ENCODE results near the gene OR2A5. TPM values are rescaled to one million over a fixed set of nuclear protein-coding genes. Genes with fewer than 3 reads are reported as not detected.

OR2A5 gene
- total and polyA plus RNA-seq, 2 of the 4 experiments (the other 2 are of a cell fraction), result not detected

GRCh38 chr7:144105211-144105610, 56.5 kb downstream of the OR2A5 start:
- no peak overlapping the region for H3K4me2 ChIP-seq (ENCODE audit: low read depth, low read length)
- H3K18ac ChIP-seq (ENCODE audit: low read depth, low read length), result no peak overlapping the region
- no peaks in the 10 kb centered on the region for H3K9me3 ChIP-seq (ENCODE audit: control insufficient read depth, insufficient read depth, low read length)
- H3K27me3 ChIP-seq (ENCODE audit: control insufficient read depth, insufficient read depth, low read length), result no peaks in the 10 kb centered on the region
- H4K20me1 ChIP-seq (ENCODE audit: insufficient read depth, low read length), result no peaks in the 10 kb centered on the region
- H4K5ac ChIP-seq (ENCODE audit: low read depth, low read length), result no peak overlapping the region
- H3K14ac ChIP-seq (replicated peaks; ENCODE audit: low read depth, low read length), result no peak overlapping the region
- H3K56ac ChIP-seq (ENCODE audit: extremely low read depth, insufficient read depth, low read length), result no peak overlapping the region
- H2AK5ac ChIP-seq (ENCODE audit: low read depth, low read length), result no peak overlapping the region
- no peak for DNase-seq
- H2BK20ac ChIP-seq (ENCODE audit: low read depth, low read length), result no peak overlapping the region
- H4K8ac ChIP-seq (ENCODE audit: low read depth in 2 of 2, low read length in 2 of 2), result no peak overlapping the region
- ChIA-PET POLR2A (ENCODE audit: unreplicated experiment) (no interaction called here), CTCF (interaction anchor here (1.2 kb wide), 1 partner anchor 23 kb away, joined by 3 read pairs; no protein-coding TSS in a partner anchor)
- H3K79me1 ChIP-seq (ENCODE audit: low read depth in 1 of 2, low read length in 2 of 2), result no peaks in the 10 kb centered on the region
- no peak overlapping the region for H3K9ac ChIP-seq (ENCODE audit: low read depth, low read length)
- no peak overlapping the region for H2AK9ac ChIP-seq (replicated peaks; ENCODE audit: low read depth, low read length, poor library complexity)
- H2AFZ ChIP-seq (replicated peaks; ENCODE audit: low read length, poor library complexity), result no peak overlapping the region
- no peak overlapping the region for H3K27ac ChIP-seq (ENCODE audit: insufficient read depth, low read length)
- no peak overlapping the region for H3K4me3 ChIP-seq (ENCODE audit: insufficient read depth, low read depth, low read length)
- no peak overlapping the region for H2BK5ac ChIP-seq (ENCODE audit: low read depth, low read length, poor library complexity, severe bottlenecking)
- no peaks in the 10 kb centered on the region for H3K9me1 ChIP-seq (ENCODE audit: insufficient read depth, low read length)
- no peaks in the 10 kb centered on the region for H3K4me1 ChIP-seq (ENCODE audit: control insufficient read depth, insufficient read depth, low read length)
- no peak overlapping the region for H2BK15ac ChIP-seq (ENCODE audit: low read depth, low read length)
- dilution Hi-C loops (cut with HindIII; ENCODE audit: low sequenced_read_pairs, unreplicated experiment) (no loop called here), intact Hi-C loops (cut with micrococcal nuclease) (no loop called here), in situ Hi-C loops (cut with MboI; ENCODE audit: low sequenced_read_pairs) (no loop called here)
- H3K23ac ChIP-seq (ENCODE audit: low read depth, low read length), result no peak overlapping the region
- H3K4ac ChIP-seq (ENCODE audit: low read depth, low read length), result no peak overlapping the region
- TF ChIP-seq CHD1 (IDR thresholded peaks at IDR 0.05; ENCODE audit: low read depth, low read length) (no peak), CTCF (conservative IDR thresholded peaks at IDR 0.05; ENCODE audit: low read depth, low read length) (no peak), MXI1 (IDR thresholded peaks at IDR 0.05; ENCODE audit: borderline replicate concordance, low read depth, low read length) (no peak), RCOR1 (IDR thresholded peaks at IDR 0.05; ENCODE audit: insufficient replicate concordance, low read length) (no peak), SMC3 (IDR thresholded peaks at IDR 0.05; ENCODE audit: low read depth, low read length) (no peak), USF2 (IDR thresholded peaks at IDR 0.05; ENCODE audit: low read depth, low read length) (no peak), FOS (IDR thresholded peaks at IDR 0.05; ENCODE audit: low read depth, low read length) (no peak), POLR2A (IDR thresholded peaks at IDR 0.05; ENCODE audit: low read depth, low read length) (no peak), BHLHE40 (IDR thresholded peaks at IDR 0.05; ENCODE audit: low read depth, low read length) (no peak), ELK1 (IDR thresholded peaks at IDR 0.05; ENCODE audit: borderline replicate concordance, low read depth, low read length) (no peak)
- no TSS peak for BruUV-seq (replicated peaks)
- H2BK120ac ChIP-seq (ENCODE audit: low read depth, low read length), result no peak overlapping the region
- ATAC-seq (ENCODE audit: low read depth), result no peak
- no peak overlapping the region for H4K91ac ChIP-seq (ENCODE audit: insufficient read depth, low read depth, low read length)
- H3K36me3 ChIP-seq (ENCODE audit: control insufficient read depth, insufficient read depth, low read length), result no peaks in the 10 kb centered on the region

All from IMR-90 (cell line).